Occipital lobe (tissue), 2 donors: Measurements from ENCODE around the gene MVB12B. TPM values are rescaled to one million over a fixed set of nuclear protein-coding genes. Genes with fewer than 3 reads are reported as not detected.

Source experiments
- DNase-seq: peaks from one replicate; lab custom pipeline; 2025; lab: John Stamatoyannopoulos, UW
- total RNA-seq: library from RNA; depleted of rRNA; stranded (reverse); fragments of >200 nt; gene quantifications from one replicate; pipeline ENCODE4 v1.2.3, GENCODE V29; 2014

Gene MVB12B
- total RNA-seq, 1 donor from 2014 or later, result 28.7 TPM

- DNase-seq, result no peak
Measured at GRCh38 chr9:126383406-126384046, 56.9 kb downstream of the MVB12B start.

GRCh38 chr9:126384926-126385325, 58.3 kb downstream of the MVB12B start:
- no peak for DNase-seq

- DNase-seq, result no peak
Measured at GRCh38 chr9:126386088-126386487, 59.5 kb downstream of the MVB12B start.

- DNase-seq, result no peak
Measured at GRCh38 chr9:126386776-126387175, 60.1 kb downstream of the MVB12B start.

- no peak for DNase-seq
Measured at GRCh38 chr9:126388964-126389708, 62.5 kb downstream of the MVB12B start.

GRCh38 chr9:126389992-126390391, 63.4 kb downstream of the MVB12B start:
- DNase-seq, result no peak

- no peak for DNase-seq
Measured at GRCh38 chr9:126390923-126391322, 64.3 kb downstream of the MVB12B start.

GRCh38 chr9:126391713-126392661, 65.4 kb downstream of the MVB12B start:
- DNase-seq, result no peak

- DNase-seq, result no peak
Measured at GRCh38 chr9:126392662-126393371, 66.2 kb downstream of the MVB12B start.

GRCh38 chr9:126393876-126394275, 67.2 kb downstream of the MVB12B start:
- DNase-seq, result no peak

GRCh38 chr9:126394802-126395201, 68.2 kb downstream of the MVB12B start:
- no peak for DNase-seq

GRCh38 chr9:126395439-126396212, 69.0 kb downstream of the MVB12B start:
- DNase-seq, result no peak

GRCh38 chr9:126397056-126397455, 70.4 kb downstream of the MVB12B start:
- DNase-seq, result no peak

- DNase-seq, result peak; percentile 74
Measured at GRCh38 chr9:126398403-126399058, 71.9 kb downstream of the MVB12B start.

- peak; percentile 59 for DNase-seq
Measured at GRCh38 chr9:126399251-126399650, 72.6 kb downstream of the MVB12B start.

GRCh38 chr9:126399789-126400188, 73.2 kb downstream of the MVB12B start:
- no peak for DNase-seq

- no peak for DNase-seq
Measured at GRCh38 chr9:126400571-126400970, 73.9 kb downstream of the MVB12B start.

GRCh38 chr9:126401107-126401506, 74.5 kb downstream of the MVB12B start:
- DNase-seq, result no peak

- DNase-seq, result no peak
Measured at GRCh38 chr9:126401581-126401980, 75.0 kb downstream of the MVB12B start.

- DNase-seq, result no peak
Measured at GRCh38 chr9:126403397-126403796, 76.8 kb downstream of the MVB12B start.
